ENCODE measurements around the gene EPHA2. TPM values are rescaled to one million over a fixed set of nuclear protein-coding genes. Genes with fewer than 3 reads are reported as not detected.
"Not testable (repeated sequence)": the region's sequence is repeated elsewhere in the genome, so short reads cannot be mapped to it uniquely, and the experiment has no call there.

Gene EPHA2
- total RNA-seq, 1 experiment from 2014 or later: 248 TPM

DNA sequence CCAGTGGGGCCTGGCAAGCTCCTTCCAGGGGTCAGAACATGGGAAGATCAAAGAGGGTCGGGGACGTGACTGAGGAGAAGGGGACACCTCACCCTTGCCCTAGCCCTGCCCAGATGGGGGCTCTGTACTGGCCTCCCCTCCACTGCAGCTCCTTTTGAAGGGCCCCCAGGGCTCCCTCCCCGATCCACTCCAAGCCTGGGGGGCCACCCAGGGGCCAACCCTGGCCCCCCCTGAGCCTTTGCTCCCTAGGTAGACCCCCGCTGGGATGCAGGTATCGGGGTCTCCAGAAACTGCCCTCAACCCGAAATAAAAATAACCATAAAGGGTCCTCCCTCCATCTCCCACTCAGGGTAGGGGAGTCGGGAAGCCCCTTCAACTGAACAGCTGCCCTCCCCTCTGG, 45.0 kb downstream of the EPHA2 start:
- CTCF ChIA-PET: interaction anchor here (0.8 to 2.2 kb wide), 2 partner anchors 12 to 28 kb away, joined by 3 to 10 read pairs; no protein-coding TSS in a partner anchor
- Mint-ChIP-seq H3K9me3 (ENCODE audit: unreplicated experiment) (no peaks in the 10 kb centered on the region), H3K27ac (ENCODE audit: low read depth, unreplicated experiment) (no peak overlapping the region), H3K4me1 (ENCODE audit: insufficient read depth, unreplicated experiment) (no peaks in the 10 kb centered on the region), H3K36me3 (ENCODE audit: insufficient read depth, unreplicated experiment) (no peaks in the 10 kb centered on the region), H3K27me3 (ENCODE audit: insufficient read depth, unreplicated experiment) (no peaks in the 10 kb centered on the region), H3K4me3 (ENCODE audit: unreplicated experiment) (no peak overlapping the region)
- POLR2A ChIA-PET: interaction anchor here (0.6 to 1.7 kb wide), 3 partner anchors 10 to 1373 kb away, joined by 3 to 4 read pairs (median 3); no protein-coding TSS in a partner anchor
- intact Hi-C loops (cut with micrococcal nuclease): no loop called here
- TF ChIP-seq, protein P1, sequence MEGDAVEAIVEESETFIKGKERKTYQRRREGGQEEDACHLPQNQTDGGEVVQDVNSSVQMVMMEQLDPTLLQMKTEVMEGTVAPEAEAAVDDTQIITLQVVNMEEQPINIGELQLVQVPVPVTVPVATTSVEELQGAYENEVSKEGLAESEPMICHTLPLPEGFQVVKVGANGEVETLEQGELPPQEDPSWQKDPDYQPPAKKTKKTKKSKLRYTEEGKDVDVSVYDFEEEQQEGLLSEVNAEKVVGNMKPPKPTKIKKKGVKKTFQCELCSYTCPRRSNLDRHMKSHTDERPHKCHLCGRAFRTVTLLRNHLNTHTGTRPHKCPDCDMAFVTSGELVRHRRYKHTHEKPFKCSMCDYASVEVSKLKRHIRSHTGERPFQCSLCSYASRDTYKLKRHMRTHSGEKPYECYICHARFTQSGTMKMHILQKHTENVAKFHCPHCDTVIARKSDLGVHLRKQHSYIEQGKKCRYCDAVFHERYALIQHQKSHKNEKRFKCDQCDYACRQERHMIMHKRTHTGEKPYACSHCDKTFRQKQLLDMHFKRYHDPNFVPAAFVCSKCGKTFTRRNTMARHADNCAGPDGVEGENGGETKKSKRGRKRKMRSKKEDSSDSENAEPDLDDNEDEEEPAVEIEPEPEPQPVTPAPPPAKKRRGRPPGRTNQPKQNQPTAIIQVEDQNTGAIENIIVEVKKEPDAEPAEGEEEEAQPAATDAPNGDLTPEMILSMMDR (IDR thresholded peaks at IDR 0.05; ENCODE audit: unreplicated experiment): no peak
- DNase-seq (ENCODE audit: unreplicated experiment): no peak
- BruUV-seq (replicated peaks): no TSS peak

DNA sequence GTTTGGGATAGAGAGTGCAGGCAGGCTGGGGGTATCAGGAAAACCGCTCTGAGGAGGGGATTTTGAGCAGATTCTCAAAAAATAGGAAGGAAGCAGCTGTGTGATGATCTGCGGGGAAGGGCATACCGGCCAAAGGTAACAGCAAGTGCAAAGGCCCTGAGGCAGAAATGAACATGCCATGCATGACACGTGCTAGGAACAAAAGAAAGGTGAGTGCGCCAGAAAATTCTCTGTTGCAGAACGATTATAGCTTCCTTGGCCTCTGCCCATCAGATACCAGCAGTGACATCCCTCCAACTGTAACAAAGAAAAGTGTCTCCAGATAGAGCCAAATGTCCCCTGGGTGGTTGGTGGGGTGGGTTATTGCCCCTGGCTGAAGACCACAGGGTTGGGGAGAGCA, 45.4 kb downstream of the EPHA2 start:
- intact Hi-C loops (cut with micrococcal nuclease): no loop called here
- no peak overlapping the region for H3K4me3 Mint-ChIP-seq (ENCODE audit: unreplicated experiment)
- H3K36me3 Mint-ChIP-seq (ENCODE audit: insufficient read depth, unreplicated experiment): no peaks in the 10 kb centered on the region
- no peaks in the 10 kb centered on the region for H3K9me3 Mint-ChIP-seq (ENCODE audit: unreplicated experiment)
- no peak for DNase-seq (ENCODE audit: unreplicated experiment)
- H3K4me1 Mint-ChIP-seq (ENCODE audit: insufficient read depth, unreplicated experiment): no peaks in the 10 kb centered on the region
- no peaks in the 10 kb centered on the region for H3K27me3 Mint-ChIP-seq (ENCODE audit: insufficient read depth, unreplicated experiment)
- CTCF ChIA-PET: interaction anchor here (0.6 to 2.2 kb wide), 3 partner anchors 12 to 116 kb away, joined by 3 to 10 read pairs (median 5); no protein-coding TSS in a partner anchor
- POLR2A ChIA-PET: interaction anchor here (0.6 to 1.7 kb wide), 4 partner anchors 13 to 1373 kb away, joined by 3 to 4 read pairs (median 3); no protein-coding TSS in a partner anchor
- no peak overlapping the region for H3K27ac Mint-ChIP-seq (ENCODE audit: low read depth, unreplicated experiment)
- TF ChIP-seq, protein P1 (IDR thresholded peaks at IDR 0.05; ENCODE audit: unreplicated experiment): no peak
- no TSS peak for BruUV-seq (replicated peaks)

DNA sequence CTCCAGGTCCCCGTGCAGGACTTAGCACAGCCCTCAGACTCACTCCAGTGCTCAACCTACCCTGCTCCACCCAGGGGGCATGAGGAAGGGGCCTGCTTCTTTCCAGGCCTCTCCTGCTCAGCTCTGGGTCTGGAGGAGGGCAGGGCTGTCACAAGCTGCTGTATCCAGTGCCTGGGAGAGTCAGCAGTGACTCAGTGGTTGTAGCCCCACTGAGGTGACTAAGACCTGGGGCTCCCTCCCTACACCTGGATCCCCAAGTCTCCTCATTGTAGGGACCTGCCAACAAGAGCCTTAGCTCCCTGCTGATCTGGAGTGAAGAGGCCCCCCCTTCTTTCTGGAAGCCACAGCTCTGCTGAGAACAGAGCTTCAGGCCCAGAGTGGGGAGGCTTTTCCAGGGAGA, 46.3 kb downstream of the EPHA2 start:
- H3K27me3 Mint-ChIP-seq (ENCODE audit: insufficient read depth, unreplicated experiment): no peaks in the 10 kb centered on the region
- no TSS peak for BruUV-seq (replicated peaks)
- ChIA-PET CTCF (interaction anchor here (0.6 to 2.2 kb wide), 2 partner anchors 21 to 27 kb away, joined by 3 to 10 read pairs; no protein-coding TSS in a partner anchor), POLR2A (interaction anchor here (0.6 to 1.0 kb wide), 4 partner anchors 13 to 79 kb away, joined by 3 read pairs; no protein-coding TSS in a partner anchor)
- intact Hi-C loops (cut with micrococcal nuclease): no loop called here
- TF ChIP-seq, protein P1 (IDR thresholded peaks at IDR 0.05; ENCODE audit: unreplicated experiment): no peak
- no peak for DNase-seq (ENCODE audit: unreplicated experiment)
- no peaks in the 10 kb centered on the region for H3K9me3 Mint-ChIP-seq (ENCODE audit: unreplicated experiment)
- H3K36me3 Mint-ChIP-seq (ENCODE audit: insufficient read depth, unreplicated experiment): no peaks in the 10 kb centered on the region
- H3K27ac Mint-ChIP-seq (ENCODE audit: low read depth, unreplicated experiment): no peak overlapping the region
- no peak overlapping the region for H3K4me3 Mint-ChIP-seq (ENCODE audit: unreplicated experiment)
- H3K4me1 Mint-ChIP-seq (ENCODE audit: insufficient read depth, unreplicated experiment): no peaks in the 10 kb centered on the region

DNA sequence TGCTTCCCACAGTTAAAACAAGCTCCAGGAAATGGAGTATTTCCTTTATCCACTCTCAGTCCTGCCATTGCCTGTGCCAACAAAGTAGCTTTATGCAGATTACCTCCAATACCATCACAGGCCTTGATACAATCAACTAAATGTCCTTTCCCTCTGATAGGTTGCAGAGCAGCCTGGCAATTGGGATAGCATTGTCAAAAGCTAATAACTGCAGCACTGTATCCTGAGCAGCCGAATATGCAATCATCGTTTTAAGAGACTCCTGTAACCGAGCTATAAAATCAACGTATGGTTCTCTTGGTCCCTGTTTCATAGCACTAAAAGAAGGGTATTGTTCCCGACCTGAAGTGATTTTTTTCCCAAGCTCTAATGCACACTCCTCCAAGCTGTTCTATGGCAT, 48.8 kb downstream of the EPHA2 start:
- H3K4me3 Mint-ChIP-seq (ENCODE audit: unreplicated experiment); H3K36me3 Mint-ChIP-seq (ENCODE audit: insufficient read depth, unreplicated experiment); intact Hi-C loops (cut with micrococcal nuclease); H3K27ac Mint-ChIP-seq (ENCODE audit: low read depth, unreplicated experiment); H3K27me3 Mint-ChIP-seq (ENCODE audit: insufficient read depth, unreplicated experiment); DNase-seq (ENCODE audit: unreplicated experiment); H3K9me3 Mint-ChIP-seq (ENCODE audit: unreplicated experiment); H3K4me1 Mint-ChIP-seq (ENCODE audit: insufficient read depth, unreplicated experiment); BruUV-seq (replicated peaks): not testable (repeated sequence)
- ChIA-PET POLR2A (interaction anchor here (1.2 to 1.3 kb wide), 2 partner anchors 37 to 68 kb away, joined by 3 to 5 read pairs; no protein-coding TSS in a partner anchor), CTCF (interaction anchor here (0.7 to 2.5 kb wide), 2 partner anchors 25 to 79 kb away, joined by 4 to 10 read pairs; no protein-coding TSS in a partner anchor)

Data from MCF 10A (cell line).